ENCODE measurements around the gene SLC8A2. TPM values are rescaled to one million over a fixed set of nuclear protein-coding genes. Genes with fewer than 3 reads are reported as not detected.
"Not testable (repeated sequence)": the region's sequence is repeated elsewhere in the genome, so short reads cannot be mapped to it uniquely, and the experiment has no call there.

The SLC8A2 gene
- total RNA-seq, 1 donor from 2014 or later, result 0.23 TPM

GRCh38 chr19:47402504-47402903 lies 69.2 kb downstream of the SLC8A2 start:
- no peak for DNase-seq
- ATAC-seq, result no peak
- intact Hi-C loops (cut with DNase I), result loop anchor here (10.0 kb wide), 1 partner anchor 108 kb away; no protein-coding TSS in a partner anchor
- TF ChIP-seq, protein P1, sequence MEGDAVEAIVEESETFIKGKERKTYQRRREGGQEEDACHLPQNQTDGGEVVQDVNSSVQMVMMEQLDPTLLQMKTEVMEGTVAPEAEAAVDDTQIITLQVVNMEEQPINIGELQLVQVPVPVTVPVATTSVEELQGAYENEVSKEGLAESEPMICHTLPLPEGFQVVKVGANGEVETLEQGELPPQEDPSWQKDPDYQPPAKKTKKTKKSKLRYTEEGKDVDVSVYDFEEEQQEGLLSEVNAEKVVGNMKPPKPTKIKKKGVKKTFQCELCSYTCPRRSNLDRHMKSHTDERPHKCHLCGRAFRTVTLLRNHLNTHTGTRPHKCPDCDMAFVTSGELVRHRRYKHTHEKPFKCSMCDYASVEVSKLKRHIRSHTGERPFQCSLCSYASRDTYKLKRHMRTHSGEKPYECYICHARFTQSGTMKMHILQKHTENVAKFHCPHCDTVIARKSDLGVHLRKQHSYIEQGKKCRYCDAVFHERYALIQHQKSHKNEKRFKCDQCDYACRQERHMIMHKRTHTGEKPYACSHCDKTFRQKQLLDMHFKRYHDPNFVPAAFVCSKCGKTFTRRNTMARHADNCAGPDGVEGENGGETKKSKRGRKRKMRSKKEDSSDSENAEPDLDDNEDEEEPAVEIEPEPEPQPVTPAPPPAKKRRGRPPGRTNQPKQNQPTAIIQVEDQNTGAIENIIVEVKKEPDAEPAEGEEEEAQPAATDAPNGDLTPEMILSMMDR (IDR thresholded peaks at IDR 0.05), result no peak
- no peaks in the 10 kb centered on the region for H3K4me1 ChIP-seq
- H3K27me3 ChIP-seq, result peaks cover 15% of the 10 kb centered on the region
- H3K9me3 ChIP-seq, result no peaks in the 10 kb centered on the region
- no peaks in the 10 kb centered on the region for H3K36me3 ChIP-seq
- H3K4me3 ChIP-seq, result no peak overlapping the region
- H3K27ac ChIP-seq, result no peak overlapping the region

- intact Hi-C loops (cut with DNase I), result no loop called here
- ATAC-seq, result no peak
- no peak overlapping the region for H3K27ac ChIP-seq
- no peaks in the 10 kb centered on the region for H3K36me3 ChIP-seq
- no peaks in the 10 kb centered on the region for H3K4me1 ChIP-seq
- no peak for DNase-seq
- H3K27me3 ChIP-seq, result peaks cover 4% of the 10 kb centered on the region
- TF ChIP-seq, protein P1 (IDR thresholded peaks at IDR 0.05), result no peak
- no peak overlapping the region for H3K4me3 ChIP-seq
- H3K9me3 ChIP-seq, result no peaks in the 10 kb centered on the region
Observed at GRCh38 chr19:47398707-47399597, 72.7 kb downstream of the SLC8A2 start.

DNA sequence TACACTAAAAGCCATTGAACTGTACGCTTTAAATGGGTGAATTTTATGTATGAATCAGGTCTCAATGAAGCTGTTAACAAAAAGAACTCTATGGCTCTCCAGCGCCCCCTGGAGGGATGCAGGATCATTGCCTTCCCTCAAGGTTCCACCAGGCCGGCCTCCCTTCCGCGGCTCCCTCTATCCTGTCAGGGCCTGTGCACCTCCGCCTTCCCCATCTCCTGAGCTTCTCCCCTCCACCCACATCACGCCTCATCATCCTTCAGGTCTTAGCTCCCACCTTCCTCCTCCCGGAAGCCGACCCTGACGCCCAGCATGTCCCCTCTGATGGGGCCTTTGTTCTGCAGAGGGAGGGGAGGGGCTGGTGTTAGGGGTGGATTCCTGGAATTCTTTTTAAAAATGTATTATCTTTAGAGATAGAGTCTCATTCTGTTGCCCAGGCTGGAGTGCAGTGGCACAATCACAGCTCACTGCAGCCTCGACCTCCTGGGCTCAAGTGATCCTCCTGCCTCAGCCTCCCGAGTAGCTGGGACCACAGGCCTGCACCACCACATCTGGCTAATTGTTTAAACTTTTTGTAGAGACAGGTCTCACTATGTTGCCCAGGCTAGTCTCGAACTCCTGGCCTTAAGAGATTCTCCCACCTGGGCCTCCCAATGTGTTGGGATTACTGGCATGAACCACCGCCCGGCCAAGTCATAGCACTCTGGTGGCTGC lies 80.0 kb downstream of the SLC8A2 start:
- TF ChIP-seq, protein P1 (IDR thresholded peaks at IDR 0.05), result peak; percentile 94
- H3K4me1 ChIP-seq, result no peaks in the 10 kb centered on the region
- ATAC-seq (peak; percentile 89), DNase-seq (peak; percentile 87)
- intact Hi-C loops (cut with DNase I), result no loop called here
- H3K36me3 ChIP-seq, result no peaks in the 10 kb centered on the region
- H3K27me3 ChIP-seq, result no peaks in the 10 kb centered on the region
- H3K4me3 ChIP-seq, result no peak overlapping the region
- no peak overlapping the region for H3K27ac ChIP-seq
- no peaks in the 10 kb centered on the region for H3K9me3 ChIP-seq

- H3K9me3 ChIP-seq, result no peaks in the 10 kb centered on the region
- no peaks in the 10 kb centered on the region for H3K27me3 ChIP-seq
- DNase-seq (no peak), ATAC-seq (no peak)
- H3K36me3 ChIP-seq, result no peaks in the 10 kb centered on the region
- intact Hi-C loops (cut with DNase I), result no loop called here
- H3K27ac ChIP-seq, result no peak overlapping the region
- TF ChIP-seq, protein P1 (IDR thresholded peaks at IDR 0.05), result no peak
- no peaks in the 10 kb centered on the region for H3K4me1 ChIP-seq
- no peak overlapping the region for H3K4me3 ChIP-seq
Observed at GRCh38 chr19:47390533-47391488, 80.9 kb downstream of the SLC8A2 start.

GRCh38 chr19:47389150-47389556 lies 82.5 kb downstream of the SLC8A2 start:
- DNase-seq (peak; percentile 82), ATAC-seq (peak; percentile 92)
- Histone ChIP-seq H3K4me3 (no peak overlapping the region), H3K36me3 (no peaks in the 10 kb centered on the region), H3K27ac (peak overlapping the region; percentile 55), H3K4me1 (no peaks in the 10 kb centered on the region), H3K27me3 (no peaks in the 10 kb centered on the region), H3K9me3 (no peaks in the 10 kb centered on the region)
- TF ChIP-seq, protein P1 (IDR thresholded peaks at IDR 0.05), result no peak
- intact Hi-C loops (cut with DNase I), result no loop called here

DNA sequence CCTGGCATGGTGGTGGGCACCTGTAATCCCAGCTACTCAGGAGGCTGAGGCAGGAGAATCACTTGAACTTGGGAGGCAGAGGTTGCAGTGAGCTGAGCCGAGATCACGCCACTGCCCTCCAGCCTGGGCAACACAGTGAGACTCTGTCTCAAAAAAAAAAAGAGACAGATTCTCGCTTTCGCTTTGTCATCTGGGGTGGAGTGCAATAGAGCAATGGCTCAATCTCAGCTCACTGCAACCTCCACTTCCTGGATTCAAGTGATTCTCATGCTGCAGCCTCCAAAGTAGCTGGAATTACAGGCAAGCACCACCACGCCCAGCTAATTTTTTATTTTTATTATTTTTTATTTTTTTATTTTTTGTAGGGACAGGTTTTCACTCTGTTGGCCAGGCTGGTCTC lies 83.0 kb downstream of the SLC8A2 start:
- H3K36me3 ChIP-seq; H3K4me3 ChIP-seq; intact Hi-C loops (cut with DNase I); H3K9me3 ChIP-seq; H3K27me3 ChIP-seq; DNase-seq; H3K4me1 ChIP-seq: not testable (repeated sequence)
- peak overlapping the region; percentile 55 for H3K27ac ChIP-seq
- peak; percentile 59 for ATAC-seq

GRCh38 chr19:47387623-47388022 lies 84.1 kb downstream of the SLC8A2 start:
- intact Hi-C loops (cut with DNase I); H3K9me3 ChIP-seq; H3K4me1 ChIP-seq; H3K36me3 ChIP-seq; ATAC-seq; H3K27ac ChIP-seq; H3K4me3 ChIP-seq; H3K27me3 ChIP-seq; DNase-seq: not testable (repeated sequence)

- ATAC-seq; H3K9me3 ChIP-seq; H3K27me3 ChIP-seq; intact Hi-C loops (cut with DNase I); H3K4me3 ChIP-seq; H3K36me3 ChIP-seq; H3K27ac ChIP-seq; H3K4me1 ChIP-seq; DNase-seq: not testable (repeated sequence)
Observed at GRCh38 chr19:47386582-47386981, 85.1 kb downstream of the SLC8A2 start.

All from upper lobe of right lung (tissue), 1 donor.